HG03103 (cell line): ENCODE results near the gene ZSWIM4.

Source experiments
- ATAC-seq: cut with Tn5 transposase; IDR thresholded peaks from one replicate; pipeline ENCODE4 v1.9.1; 2021; ENCODE audit warnings: low read depth; ENCODE audit not compliant: unreplicated experiment

Gene ZSWIM4

GRCh38 chr19:13866463-13867046, 71.3 kb downstream of the ZSWIM4 start:
- no peak for ATAC-seq

- no peak for ATAC-seq
Observed at GRCh38 chr19:13868663-13869062, 73.4 kb downstream of the ZSWIM4 start.

GRCh38 chr19:13869281-13869680, 74.0 kb downstream of the ZSWIM4 start:
- no peak for ATAC-seq

GRCh38 chr19:13870873-13871272, 75.6 kb downstream of the ZSWIM4 start:
- ATAC-seq, result no peak

- no peak for ATAC-seq
Observed at GRCh38 chr19:13872339-13872694, 77.1 kb downstream of the ZSWIM4 start.

GRCh38 chr19:13872695-13873389, 77.6 kb downstream of the ZSWIM4 start:
- no peak for ATAC-seq

GRCh38 chr19:13873834-13874515, 78.7 kb downstream of the ZSWIM4 start:
- ATAC-seq, result no peak

- no peak for ATAC-seq
Observed at GRCh38 chr19:13875824-13876223, 80.6 kb downstream of the ZSWIM4 start.

- ATAC-seq, result no peak
Observed at GRCh38 chr19:13876834-13877233, 81.6 kb downstream of the ZSWIM4 start, which contains the start of gene NANOS3. TSS of gene NANOS3 (plus strand) at chr19:13877134. CDS start at chr19:13877249, 115 bp downstream.

- no peak for ATAC-seq
Observed at GRCh38 chr19:13877303-13877702, 82.1 kb downstream of the ZSWIM4 start.

GRCh38 chr19:13880059-13881043, 85.1 kb downstream of the ZSWIM4 start:
- peak; percentile 81 for ATAC-seq

GRCh38 chr19:13881251-13881691, 86.0 kb downstream of the ZSWIM4 start:
- no peak for ATAC-seq
